DOHH2 (cell line): Measurements from ENCODE around the gene VGLL4.

ENCODE experiments used
- CTCF ChIP-seq: fragments of 200-600 bp; sonication (generic); IDR thresholded peaks from one replicate; pipeline ENCODE4 v1.5.1; 2014; ENCODE audit warnings: antibody characterized with exemption, mild to moderate bottlenecking, low read depth, low read length; ENCODE audit not compliant: poor library complexity, severe bottlenecking
- EZH2phosphoT487 ChIP-seq: fragments of 200-600 bp; sonication (generic); IDR thresholded peaks from 2 replicates; pipeline ENCODE4 v1.6.1; 2017; ENCODE audit warnings: borderline replicate concordance, mild to moderate bottlenecking, antibody characterized with exemption, low read length, moderate library complexity, mixed read lengths

- no peak for TF ChIP-seq CTCF
- no peak for TF ChIP-seq EZH2phosphoT487
These were observed 60.5 kb downstream of the VGLL4 start for GRCh38 chr3:11583235-11583634.
